ENCODE data around the gene TTC9.

The TTC9 gene

DNA sequence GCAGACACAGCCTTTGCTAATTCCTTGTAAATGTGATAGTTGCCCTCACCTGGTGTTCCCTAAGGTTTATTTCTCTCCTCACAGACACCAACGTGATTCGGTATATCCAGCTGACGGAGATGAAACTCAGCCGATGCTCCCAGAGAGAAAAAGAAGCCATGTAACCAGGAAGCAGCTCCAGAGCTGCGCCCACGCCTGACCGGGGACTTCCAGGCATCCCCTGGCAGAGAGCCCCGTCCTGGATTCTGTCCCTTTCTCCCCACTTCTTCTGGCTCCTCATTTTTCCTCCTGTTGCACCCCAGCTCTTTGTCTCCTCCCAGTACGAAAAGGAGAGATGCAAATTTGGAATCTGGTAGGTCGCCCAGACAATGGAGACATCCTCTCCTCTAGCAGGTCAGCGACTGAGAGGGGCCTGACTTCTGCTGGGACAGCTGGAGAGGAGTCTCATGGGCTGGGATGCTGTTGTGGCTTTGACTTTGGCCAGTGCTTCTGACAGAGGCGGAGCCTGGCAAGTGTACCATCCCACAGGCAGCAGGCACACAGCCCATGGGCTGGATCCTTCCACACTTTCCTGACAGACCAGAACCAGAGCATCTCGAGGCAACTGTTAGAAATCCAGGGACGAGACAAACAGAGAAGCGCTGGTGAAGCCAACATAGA, 29.4 kb downstream of the TTC9 start:
- in situ Hi-C loops (cut with MboI; ENCODE audit: low sequenced_read_pairs), result no loop called here

DNA sequence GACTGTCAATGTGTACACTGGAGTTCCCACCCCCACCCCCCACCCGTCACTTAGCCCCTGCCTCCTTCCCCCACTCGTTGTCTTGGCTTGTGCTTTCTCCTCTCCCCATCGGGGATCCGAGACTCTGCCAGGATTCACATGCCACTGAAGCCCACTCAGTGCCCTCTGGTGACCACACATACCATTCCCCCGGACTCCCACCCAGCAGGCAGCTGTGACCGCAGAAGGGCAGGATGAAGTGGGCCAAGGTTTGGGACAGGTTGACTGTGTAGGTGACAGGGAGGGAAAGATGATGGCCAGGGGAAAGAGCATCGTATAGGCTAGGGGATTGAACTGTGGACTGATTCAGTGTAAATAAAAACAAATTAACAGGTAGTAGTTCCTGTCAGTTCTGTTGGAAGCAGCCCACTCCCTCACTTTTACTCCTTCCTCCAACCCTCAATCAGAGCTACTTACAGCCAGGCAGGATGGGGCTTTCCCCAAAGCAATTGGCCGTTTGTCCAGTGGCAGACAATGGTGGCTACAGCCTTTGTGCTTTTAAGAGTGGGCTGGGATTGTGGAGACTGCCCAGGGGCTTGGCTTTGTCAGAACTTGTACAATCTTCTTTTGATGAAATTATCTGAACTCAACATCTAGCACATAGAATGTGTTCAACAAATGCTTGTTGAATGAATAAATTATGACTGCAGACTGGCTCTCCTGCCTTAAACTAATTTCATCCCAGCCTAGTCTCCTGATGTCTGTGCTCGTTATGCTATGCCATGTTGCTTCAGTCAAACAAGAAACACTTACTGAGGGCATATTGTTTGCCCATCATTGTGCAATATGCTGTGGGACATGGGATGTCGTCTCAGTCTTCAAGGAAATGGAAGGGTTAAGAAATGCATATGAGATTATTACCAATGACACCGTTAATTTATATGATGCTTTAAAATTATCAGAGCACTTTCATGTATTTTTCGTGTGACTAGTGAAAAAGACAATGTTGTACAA, 30.2 kb downstream of the TTC9 start:
- in situ Hi-C loops (cut with MboI; ENCODE audit: low sequenced_read_pairs), result no loop called here

DNA sequence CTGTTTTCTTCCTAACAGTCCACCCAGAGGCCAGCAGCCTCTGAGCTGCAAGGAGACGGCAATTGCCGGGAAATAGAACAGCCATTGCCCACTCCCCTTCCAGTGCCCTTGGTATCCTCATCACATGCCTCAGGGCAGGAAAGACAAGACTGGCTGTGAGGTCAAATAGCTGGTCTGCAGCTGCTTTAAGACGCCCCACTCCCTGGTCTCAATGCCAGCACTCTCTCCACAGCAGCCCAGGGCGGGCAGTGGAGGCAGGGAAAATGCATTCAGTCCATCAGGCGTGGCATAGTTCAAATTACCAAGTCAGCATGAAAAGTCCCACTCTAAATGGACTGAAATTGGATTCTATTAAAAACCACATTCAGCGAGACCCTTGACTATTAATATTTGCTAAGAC, 35.6 kb downstream of the TTC9 start:
- in situ Hi-C loops (cut with MboI; ENCODE audit: low sequenced_read_pairs), result no loop called here

DNA sequence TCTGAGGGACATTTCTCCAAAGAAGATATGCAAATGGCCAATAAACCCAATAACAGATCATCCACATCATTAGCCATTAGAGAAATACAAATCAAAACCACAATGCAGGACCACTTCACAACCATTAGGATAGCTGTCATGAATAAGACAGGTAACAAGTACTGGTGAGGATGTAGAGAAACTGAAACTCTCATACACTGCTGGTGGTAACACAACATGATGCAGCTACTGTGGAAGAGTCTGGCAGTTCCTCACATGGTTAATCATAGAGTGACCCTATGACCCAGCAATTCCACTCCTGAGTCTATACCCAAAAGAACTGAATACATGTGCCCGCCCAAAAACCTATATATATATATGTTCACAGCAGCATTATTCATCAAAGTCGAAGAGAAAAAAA, 39.0 kb downstream of the TTC9 start:
- in situ Hi-C loops (cut with MboI; ENCODE audit: low sequenced_read_pairs), result no loop called here

DNA sequence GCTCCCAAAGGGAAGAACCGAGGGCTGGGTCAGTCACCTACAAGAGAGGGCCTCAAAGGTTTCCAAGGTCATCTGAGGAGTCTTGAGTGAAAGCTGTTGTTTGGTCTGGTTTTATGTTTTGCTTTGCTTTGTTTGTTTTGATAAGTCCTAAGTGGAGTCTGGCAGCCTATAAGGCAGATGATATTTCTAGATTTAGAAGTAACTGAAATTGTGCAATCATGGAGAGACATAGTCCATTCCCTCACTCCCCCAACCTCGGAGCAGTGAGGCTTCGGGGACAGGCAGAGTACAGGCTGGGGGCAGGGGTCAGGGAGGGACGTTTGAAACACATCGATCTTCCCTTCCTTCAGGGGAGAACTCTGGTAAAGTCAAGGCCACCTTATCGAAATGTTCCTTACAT, 42.3 kb downstream of the TTC9 start:
- in situ Hi-C loops (cut with MboI; ENCODE audit: low sequenced_read_pairs), result no loop called here

DNA sequence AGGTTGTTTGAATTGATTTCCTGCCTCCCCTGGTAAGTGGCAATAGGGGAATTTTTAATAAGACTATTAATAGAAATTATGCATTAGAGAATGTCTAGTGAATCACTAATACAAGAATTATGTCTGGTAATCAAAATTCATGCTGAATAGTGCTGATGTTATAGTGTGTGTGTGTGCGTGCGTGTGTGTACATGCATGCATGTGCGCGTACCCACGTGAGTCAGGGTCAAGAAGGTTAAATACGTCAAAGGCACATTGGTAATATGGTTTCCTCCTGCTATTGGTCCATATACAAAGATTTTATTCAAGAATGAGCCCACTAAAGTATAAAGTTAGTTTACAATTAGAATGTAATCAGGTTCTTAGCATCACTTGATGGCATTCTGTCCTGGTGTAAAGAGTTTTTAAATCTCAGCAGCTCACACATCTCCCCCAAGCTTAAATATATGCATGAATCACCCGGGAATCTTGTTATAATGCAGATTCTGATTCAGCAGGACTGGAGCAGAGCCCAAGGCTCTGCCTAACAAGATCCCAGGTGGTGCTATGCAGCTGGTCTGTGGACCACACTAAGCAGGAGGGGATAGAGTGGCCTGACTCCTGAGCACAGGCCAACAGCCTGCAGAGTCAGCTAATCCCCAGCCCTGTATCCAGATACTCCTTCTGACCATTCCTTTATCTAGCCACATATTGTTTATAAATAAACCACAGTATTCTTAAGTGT, 43.9 kb downstream of the TTC9 start:
- in situ Hi-C loops (cut with MboI; ENCODE audit: low sequenced_read_pairs), result no loop called here

DNA sequence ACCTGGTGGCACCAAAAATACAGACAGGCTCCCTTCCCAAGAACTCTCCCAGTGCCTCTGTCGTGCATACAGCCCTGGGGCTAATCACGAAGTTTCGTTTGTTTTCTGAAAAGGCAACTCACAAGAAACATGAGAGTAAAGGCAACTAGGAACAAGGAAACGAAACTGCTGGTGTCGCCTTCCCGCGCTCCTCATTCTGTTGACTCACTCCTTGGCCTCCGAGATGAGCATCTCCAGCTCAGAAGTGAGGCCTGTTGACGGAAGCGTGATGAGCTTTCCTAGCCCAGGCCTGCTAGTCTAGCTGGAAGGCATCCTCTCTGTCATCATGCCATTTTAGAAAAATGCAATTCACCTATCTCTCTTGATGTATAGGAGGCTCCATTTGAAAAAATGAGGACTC, 50.5 kb downstream of the TTC9 start:
- in situ Hi-C loops (cut with MboI; ENCODE audit: low sequenced_read_pairs), result no loop called here

DNA sequence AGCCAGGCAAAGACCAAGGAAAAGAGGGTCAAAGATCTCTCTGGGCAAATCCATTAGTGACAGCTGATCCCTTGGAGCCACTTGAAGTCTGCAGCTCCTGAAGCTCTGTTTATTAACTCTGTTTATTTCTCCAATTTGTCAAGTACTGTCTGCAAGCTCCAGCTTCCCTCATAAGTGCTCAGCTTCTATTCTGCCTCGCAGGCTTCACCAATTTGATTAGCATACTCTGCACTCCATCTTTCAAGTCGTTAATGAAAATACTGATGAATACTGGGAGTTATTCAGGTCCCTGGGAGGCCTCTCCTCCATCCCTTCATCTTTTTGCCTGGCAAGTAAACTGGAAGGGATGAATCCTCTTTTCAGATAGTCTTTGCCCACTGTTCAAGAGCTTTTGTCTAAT, 54.3 kb downstream of the TTC9 start:
- in situ Hi-C loops (cut with MboI; ENCODE audit: low sequenced_read_pairs), result no loop called here

DNA sequence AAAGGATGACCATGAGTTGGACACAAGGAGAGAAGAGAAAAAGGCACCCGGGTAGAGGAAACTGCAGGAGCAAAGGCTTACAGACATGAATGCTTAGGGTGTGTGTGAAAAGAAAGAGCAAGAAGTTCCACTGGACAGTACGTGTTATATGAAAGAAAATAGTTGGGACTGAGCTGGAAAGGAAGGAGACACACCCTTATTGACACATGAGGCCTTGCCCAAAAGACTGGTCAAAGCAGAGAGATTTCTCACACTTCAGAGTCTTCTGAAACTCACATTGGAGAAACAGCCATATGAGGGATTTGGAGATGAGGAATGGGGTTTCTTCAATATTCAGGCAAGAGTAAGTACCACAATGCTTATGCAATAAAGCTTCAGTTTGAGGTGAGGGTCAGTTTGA, 56.0 kb downstream of the TTC9 start:
- in situ Hi-C loops (cut with MboI; ENCODE audit: low sequenced_read_pairs), result no loop called here

DNA sequence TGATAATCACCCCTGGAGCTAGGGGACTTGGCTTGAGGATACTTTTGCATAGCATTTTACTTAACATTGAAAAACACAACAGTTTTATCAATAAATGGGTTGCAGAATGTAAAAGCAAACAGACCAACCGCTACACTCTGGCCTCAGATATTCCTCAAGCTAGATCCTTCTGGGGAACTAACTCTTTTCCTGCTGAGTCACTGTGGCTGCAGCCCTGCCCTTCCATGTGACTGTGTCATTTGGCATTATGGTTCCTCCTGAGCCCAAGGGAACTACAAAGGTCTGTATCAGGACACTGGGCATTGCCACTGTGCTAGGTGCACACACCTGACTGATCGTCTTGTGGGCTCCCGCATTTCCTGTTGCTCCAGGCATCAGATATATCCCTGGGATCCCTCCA, 56.6 kb downstream of the TTC9 start:
- in situ Hi-C loops (cut with MboI; ENCODE audit: low sequenced_read_pairs), result no loop called here

DNA sequence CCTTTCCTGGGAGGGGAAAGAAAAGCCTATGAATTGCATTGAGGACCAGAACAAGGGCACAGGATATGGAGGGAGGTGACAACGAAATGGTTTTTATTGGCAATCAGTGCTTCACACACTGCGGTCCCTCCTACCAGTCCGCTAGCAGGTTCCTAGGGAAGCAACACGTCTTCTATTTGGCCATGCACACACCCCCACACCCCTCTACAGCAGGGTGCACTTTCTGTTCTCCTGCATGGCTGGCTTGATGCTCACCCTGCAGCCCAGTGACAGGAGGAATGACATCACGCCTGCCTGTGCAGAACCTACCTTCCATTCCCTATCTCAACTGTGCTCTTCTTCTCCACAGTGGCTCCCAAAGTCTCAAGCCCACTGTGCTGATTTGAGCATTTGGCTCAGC, 57.9 kb downstream of the TTC9 start:
- in situ Hi-C loops (cut with MboI; ENCODE audit: low sequenced_read_pairs), result loop anchor here (25.0 kb wide), 1 partner anchor 87 kb away; the partner anchor contains the start of gene MED6

DNA sequence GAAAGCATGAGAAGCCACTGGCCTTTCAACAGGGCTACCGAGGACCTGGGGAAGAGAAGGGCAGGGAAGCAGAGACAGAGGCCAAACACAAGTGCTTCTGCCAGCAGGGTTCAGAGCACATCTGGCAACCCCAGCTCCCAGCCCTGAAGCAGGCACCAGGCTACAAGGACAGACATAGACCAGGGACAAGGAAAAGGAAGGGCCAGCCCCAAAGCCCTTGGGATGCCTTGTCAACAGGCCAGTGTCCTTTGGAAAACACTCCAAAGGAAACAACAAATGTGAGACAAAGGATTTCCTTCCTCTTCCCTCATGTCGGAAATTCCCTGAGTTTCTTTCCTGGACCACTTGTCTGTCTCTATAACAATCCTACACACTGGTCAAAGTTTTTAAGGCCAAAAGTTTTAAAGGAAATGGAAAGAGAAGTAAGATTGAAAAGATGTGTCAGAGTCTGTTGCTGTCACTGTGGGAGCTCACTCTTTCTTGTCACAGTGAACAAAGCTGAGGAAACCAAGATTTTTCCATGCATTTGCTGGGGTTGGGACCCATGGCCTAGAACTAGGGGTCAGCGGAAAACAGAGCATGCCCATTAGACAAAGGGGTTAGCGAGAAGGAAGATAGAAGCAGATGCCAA, 59.4 kb downstream of the TTC9 start:
- in situ Hi-C loops (cut with MboI; ENCODE audit: low sequenced_read_pairs), result loop anchor here (25.0 kb wide), 1 partner anchor 89 kb away; the partner anchor contains the start of gene MED6

DNA sequence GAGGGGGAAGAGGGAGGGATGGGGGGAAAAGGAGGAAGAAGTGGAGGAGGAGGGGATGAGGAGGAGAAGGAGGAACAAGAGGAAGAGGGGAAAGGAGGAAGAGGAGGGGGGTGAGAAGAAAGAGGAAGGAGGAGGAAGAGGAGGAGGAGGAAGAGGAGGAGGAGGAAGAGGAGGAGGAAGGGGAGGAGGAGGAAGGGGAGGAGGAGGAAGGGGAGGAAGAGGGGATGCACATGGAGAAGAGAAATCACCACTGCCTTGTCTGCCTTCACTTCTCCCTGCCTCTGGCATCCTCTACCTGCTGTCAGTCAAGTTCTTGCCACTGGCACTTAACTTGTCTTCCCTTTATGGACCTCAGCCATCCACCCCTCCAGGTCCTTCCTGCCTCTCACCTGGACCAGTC, 59.9 kb downstream of the TTC9 start:
- in situ Hi-C loops (cut with MboI; ENCODE audit: low sequenced_read_pairs), result loop anchor here (25.0 kb wide), 1 partner anchor 89 kb away; the partner anchor contains the start of gene MED6

DNA sequence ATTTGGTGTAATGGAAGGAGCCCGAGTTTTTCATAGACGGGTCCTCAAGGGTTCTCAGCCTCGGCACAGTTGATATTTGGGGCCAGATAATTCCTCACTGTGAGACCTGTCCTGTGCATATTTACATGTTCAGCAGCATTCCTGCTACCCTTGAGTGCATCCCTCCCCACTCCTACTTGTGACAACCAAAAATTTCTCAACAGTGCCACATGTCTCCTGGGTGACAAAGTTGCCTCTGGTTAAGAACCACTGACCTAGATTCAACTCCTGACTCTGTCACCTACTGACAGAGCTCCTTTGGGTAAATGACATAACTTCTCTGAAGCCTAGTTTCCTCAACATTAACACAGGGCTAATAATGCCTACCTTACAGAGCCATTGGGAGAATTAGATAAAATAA, 60.4 kb downstream of the TTC9 start:
- in situ Hi-C loops (cut with MboI; ENCODE audit: low sequenced_read_pairs), result loop anchor here (25.0 kb wide), 1 partner anchor 90 kb away; the partner anchor contains the start of gene MED6

DNA sequence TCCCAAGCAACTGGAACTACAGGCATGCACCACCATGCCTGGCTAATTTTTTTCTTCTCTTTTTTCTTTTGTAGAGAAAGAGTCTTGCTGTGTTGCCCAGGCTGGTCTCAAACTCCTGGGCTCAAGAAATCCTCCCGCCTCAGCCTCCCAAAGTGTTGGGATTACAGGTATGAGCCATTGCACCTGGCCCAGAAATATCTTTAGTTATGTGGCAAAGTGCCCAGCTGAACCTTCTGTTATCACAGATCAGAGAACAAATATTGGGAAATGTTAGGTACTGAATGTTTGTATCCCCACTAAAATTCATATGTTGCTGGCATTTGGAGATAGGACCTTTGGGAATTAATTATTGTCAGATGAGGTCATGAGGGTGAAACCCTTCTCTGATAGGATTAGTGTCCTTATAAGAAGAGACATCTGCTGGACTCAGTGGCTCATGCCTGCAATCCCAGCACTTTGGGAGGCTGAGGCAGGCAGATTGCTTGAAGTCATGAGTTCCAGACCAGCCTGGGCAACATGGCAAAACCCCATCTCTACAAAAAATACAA, 62.0 kb downstream of the TTC9 start:
- in situ Hi-C loops (cut with MboI; ENCODE audit: low sequenced_read_pairs), result loop anchor here (25.0 kb wide), 1 partner anchor 91 kb away; the partner anchor contains the start of gene MED6

DNA sequence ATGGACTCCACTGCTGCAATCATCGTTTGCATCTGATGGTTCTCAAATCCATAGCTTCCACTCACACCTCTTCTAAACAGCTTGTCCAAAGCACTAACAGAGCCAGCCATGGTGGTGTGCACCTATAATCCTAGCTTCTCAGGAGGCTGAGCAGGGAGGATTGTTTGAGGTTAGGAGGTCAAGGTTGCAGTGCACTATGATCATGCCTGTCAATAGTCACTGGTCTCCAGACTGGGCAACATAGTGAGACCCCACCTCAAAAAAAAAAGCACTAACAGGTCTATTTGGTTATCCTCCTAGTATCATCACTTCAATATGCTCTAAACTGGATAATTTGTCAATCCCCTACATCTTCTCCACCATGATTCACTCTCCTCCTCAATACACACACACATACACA, 63.2 kb downstream of the TTC9 start:
- in situ Hi-C loops (cut with MboI; ENCODE audit: low sequenced_read_pairs), result loop anchor here (25.0 kb wide), 1 partner anchor 93 kb away; the partner anchor contains the start of gene MED6

DNA sequence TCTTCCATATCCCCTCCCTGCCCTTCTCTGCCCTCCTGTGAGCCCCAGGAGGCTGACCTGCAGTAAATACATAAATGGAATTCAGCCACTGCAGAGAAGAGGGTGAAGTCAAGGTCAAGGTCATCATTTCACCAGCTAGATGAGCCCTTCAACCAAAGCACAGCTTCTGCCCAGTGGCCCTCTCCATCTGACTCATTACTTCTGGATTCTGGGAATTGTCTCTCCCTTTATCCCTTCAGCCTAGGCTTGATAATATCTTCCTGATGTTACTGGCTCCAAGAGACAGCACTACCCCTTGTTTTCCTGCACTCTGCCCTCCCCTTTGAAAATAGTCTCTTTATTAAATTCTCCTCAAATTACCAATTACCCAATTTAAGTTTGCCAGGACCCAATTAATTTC, 64.5 kb downstream of the TTC9 start:
- in situ Hi-C loops (cut with MboI; ENCODE audit: low sequenced_read_pairs), result loop anchor here (25.0 kb wide), 1 partner anchor 94 kb away; the partner anchor contains the start of gene MED6

DNA sequence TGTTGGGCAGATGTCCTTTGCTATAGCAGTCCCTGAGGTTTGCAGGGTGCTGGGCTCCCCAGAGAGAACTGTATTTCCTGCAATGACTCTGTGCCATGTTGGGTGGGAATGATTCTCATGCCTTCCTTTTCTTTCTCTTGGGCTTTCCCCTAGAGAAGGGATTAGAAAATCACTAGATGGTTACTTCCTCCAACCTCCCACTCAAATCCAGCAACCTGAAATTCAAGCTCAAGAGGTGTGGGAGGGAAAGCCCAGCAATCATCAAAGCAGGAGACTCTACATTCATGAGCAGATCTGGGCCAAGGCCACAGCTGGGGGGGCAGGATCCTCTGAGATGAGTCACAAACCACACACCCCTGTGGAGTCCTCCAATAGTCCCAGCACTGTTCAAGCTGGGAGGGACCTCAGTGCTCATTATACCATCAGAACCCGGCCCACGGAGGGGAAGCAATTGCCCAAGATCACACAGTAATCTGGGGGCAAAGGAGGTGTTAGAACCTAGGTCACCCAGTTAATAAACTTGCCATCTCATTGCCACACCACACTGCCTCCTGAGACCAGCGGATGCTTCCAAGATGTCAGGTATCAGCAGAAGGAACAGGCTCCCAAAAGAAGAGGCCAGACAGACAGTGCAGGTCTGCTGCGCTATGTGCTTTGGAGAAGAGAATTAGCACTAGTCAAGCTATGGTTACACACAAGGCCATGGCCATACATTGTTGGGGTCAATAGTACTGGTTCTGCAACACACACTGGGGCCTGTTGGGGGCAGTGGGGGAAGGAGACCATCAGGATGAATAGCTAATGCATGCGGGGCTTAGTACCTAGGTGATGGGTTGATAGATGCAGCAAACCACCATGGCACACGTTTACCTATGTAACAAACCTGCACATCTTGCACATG, 65.7 kb downstream of the TTC9 start:
- in situ Hi-C loops (cut with MboI; ENCODE audit: low sequenced_read_pairs), result loop anchor here (25.0 kb wide), 1 partner anchor 95 kb away; the partner anchor contains the start of gene MED6
